Head of caudate nucleus (tissue), 42 donors: ENCODE data around the gene MUC5AC.
"Not testable (repeated sequence)": the region's sequence is repeated elsewhere in the genome, so short reads cannot be mapped to it uniquely, and the experiment has no call there.

ENCODE experiments used
- DNase-seq, 42 donors: peaks; one replicate each; pipeline versions ENCODE4 v3.0.0 to v3.0.0-alpha.2; 2020 to 2021; ENCODE audit warnings: mixed read lengths in 7 of 42
- intact Hi-C: fragments of 100-400 bp; cut with DNase I; formaldehyde crosslinking; loops from one replicate; pipeline ENCODE4 v1.15.0; 2022

The MUC5AC gene

DNA sequence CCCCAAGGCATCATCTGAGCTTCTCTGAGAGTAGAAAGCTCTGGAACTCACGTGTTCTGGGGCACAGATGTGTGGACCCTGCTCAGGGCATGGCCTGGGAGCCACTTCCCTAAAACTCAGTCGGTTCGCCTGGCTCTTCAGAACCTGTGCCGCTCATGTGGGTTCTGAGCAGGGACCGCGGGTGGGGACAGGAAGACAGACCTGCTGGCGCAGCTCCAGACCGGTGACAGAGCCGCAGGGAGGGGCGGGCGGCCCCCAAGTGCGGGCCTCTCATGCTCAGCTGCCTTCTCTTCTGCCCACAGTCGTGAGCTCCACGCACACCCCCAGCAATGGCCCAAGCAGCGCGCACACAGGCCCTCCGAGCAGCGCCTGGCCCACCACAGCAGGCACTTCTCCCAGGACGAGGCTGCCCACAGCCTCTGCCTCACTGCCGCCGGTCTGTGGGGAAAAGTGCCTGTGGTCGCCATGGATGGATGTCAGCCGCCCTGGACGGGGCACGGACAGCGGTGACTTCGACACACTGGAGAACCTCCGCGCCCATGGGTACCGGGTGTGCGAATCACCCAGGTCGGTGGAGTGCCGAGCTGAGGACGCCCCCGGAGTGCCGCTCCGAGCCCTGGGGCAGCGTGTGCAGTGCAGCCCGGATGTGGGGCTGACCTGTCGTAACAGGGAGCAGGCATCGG lies 24.2 kb downstream of the MUC5AC start:
- intact Hi-C loops: no loop called here
- no peak for DNase-seq

GRCh38 chr11:1184139-1184538 lies 26.4 kb downstream of the MUC5AC start:
- intact Hi-C loops, DNase-seq: not testable (repeated sequence)

DNA sequence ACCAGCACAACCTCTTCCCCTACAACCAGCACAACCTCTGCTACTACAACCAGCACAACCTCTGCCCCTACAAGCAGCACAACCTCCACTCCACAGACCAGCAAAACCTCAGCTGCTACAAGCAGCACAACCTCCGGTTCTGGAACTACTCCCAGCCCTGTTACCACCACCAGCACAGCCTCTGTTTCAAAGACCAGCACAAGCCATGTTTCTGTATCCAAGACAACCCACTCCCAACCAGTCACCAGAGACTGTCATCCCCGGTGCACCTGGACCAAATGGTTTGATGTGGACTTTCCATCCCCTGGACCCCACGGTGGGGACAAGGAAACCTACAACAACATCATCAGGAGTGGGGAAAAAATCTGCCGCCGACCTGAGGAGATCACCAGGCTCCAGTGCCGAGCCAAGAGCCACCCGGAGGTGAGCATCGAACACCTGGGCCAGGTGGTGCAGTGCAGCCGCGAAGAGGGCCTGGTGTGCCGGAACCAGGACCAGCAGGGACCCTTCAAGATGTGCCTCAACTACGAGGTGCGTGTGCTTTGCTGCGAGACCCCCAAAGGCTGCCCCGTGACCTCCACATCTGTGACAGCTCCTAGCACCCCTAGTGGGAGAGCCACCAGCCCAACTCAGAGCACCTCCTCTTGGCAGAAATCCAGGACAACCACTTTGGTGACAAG lies 30.8 kb downstream of the MUC5AC start:
- DNase-seq: peak in 2 of 42 donors; percentile 1 to 3
- intact Hi-C loops: not testable (repeated sequence)

DNA sequence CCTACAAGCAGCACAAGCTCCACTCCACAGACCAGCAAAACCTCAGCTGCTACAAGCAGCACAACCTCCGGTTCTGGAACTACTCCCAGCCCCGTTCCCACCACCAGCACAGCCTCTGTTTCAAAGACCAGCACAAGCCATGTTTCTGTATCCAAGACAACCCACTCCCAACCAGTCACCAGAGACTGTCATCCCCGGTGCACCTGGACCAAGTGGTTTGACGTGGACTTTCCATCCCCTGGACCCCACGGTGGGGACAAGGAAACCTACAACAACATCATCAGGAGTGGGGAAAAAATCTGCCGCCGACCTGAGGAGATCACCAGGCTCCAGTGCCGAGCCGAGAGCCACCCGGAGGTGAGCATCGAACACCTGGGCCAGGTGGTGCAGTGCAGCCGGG lies 32.1 kb downstream of the MUC5AC start:
- intact Hi-C loops: not testable (repeated sequence)
- peak in 2 of 42 donors; percentile 0 to 8 for DNase-seq

DNA sequence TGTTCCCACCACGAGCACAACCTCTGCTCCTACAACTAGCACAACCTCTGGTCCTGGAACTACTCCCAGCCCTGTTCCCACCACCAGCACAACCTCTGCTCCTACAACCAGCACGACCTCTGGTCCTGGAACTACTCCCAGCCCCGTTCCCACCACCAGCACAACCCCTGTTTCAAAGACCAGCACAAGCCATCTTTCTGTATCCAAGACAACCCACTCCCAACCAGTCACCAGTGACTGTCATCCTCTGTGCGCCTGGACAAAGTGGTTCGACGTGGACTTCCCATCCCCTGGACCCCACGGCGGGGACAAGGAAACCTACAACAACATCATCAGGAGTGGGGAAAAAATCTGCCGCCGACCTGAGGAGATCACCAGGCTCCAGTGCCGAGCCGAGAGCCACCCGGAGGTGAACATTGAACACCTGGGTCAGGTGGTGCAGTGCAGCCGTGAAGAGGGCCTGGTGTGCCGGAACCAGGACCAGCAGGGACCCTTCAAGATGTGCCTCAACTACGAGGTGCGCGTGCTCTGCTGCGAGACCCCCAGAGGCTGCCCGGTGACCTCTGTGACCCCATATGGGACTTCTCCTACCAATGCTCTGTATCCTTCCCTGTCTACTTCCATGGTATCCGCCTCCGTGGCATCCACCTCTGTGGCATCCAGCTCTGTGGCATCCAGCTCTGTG lies 34.2 kb downstream of the MUC5AC start:
- DNase-seq: peak in 7 of 42 donors; percentile 1 to 22 (median 4)
- intact Hi-C loops: not testable (repeated sequence)

GRCh38 chr11:1192741-1193325 lies 35.1 kb downstream of the MUC5AC start:
- DNase-seq: peak in 7 of 42 donors; percentile 1 to 5 (median 3)

GRCh38 chr11:1193326-1194230 lies 35.8 kb downstream of the MUC5AC start:
- peak in 8 of 42 donors; percentile 3 to 34 (median 14) for DNase-seq
- intact Hi-C loops: no loop called here

More at GRCh38 chr11:1192741-1193325, 35.1 kb downstream of the MUC5AC start:
- intact Hi-C loops: no loop called here

DNA sequence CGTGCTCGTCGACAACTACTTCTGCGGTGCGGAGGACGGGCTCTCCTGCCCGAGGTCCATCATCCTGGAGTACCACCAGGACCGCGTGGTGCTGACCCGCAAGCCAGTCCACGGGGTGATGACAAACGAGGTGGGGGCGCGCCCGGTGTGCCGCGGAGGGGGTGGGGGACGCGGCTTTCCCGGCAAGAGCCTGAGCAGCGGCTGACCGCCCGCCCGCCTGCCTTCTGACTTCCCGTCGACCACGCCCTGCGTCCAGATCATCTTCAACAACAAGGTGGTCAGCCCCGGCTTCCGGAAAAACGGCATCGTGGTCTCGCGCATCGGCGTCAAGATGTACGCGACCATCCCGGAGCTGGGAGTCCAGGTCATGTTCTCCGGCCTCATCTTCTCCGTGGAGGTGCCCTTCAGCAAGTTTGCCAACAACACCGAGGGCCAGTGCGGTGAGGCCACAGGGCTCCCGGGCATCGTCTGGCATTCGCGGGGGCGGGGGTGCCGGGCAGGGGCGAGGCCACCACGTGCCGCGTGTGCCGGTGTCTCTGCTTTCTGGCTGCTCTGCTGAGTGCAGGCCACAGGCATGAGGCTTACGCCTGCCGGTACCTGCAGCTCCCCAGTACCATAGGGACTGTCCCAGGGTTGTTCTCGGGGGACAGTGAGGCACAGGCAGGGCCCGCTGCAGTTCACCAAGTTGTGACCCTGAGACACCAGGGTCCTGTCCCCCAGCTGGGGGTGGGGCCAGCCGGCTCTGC lies 36.7 kb downstream of the MUC5AC start:
- DNase-seq: peak in 10 of 42 donors; percentile 3 to 41 (median 14)
- intact Hi-C loops: no loop called here

DNA sequence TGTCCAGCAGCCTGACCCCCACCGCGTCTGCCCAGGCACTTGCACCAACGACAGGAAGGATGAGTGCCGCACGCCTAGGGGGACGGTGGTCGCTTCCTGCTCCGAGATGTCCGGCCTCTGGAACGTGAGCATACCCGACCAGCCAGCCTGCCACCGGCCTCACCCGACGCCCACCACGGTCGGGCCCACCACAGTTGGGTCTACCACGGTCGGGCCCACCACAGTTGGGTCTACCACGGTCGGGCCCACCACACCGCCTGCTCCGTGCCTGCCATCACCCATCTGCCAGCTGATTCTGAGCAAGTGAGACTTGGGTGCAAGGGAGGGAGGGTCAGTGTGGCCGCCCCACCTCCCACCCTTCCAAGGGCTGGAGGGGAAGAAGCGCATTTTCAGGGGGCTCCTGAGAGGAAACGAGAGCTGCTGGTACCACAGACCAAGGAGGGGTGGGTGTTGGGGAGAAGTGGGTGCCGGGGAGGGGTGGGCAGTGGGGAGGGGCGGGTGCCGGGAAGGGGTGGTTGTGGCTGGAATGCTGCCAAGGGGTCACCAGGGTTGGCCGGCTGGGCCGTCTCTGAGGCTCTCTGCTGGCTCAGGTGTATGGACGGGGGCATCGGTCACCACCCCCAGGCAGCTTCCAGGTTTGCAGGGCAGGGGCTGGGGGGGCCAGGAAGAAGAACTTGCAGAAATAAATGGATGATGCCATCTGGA lies 37.4 kb downstream of the MUC5AC start:
- DNase-seq: peak in 11 of 42 donors; percentile 5 to 28 (median 11)
- intact Hi-C loops: no loop called here

DNA sequence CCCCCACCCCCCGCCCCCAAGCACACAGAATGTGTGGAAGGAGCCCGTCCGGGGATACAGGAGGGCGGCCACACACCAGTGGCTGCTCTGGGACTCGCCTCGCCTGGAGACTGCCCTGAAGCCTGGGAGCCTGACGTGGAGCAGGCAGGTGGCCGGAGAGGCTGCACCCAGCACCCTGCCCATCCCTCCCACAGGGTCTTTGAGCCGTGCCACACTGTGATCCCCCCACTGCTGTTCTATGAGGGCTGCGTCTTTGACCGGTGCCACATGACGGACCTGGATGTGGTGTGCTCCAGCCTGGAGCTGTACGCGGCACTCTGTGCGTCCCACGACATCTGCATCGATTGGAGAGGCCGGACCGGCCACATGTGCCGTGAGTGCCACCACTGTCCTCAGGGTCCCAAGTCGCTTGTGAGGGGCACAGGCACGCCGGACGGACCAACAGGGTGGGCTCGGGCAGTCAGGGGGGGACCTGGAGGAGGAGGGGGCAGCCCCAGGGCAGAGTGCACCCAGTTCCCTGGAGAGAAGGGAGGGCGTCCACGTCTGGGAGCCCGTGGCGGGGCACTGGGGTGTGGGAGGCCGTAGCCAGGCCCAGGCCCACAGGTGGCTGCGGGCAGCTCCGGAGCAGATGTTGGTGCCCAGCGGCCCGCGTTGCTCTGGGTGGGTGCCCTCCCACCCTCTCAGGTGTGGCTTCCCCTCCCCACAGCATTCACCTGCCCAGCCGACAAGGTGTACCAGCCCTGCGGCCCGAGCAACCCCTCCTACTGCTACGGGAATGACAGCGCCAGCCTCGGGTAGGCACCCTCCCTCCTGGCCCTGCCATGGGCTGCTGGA lies 38.1 kb downstream of the MUC5AC start:
- peak in 11 of 42 donors; percentile 5 to 32 (median 11) for DNase-seq
- intact Hi-C loops: no loop called here

DNA sequence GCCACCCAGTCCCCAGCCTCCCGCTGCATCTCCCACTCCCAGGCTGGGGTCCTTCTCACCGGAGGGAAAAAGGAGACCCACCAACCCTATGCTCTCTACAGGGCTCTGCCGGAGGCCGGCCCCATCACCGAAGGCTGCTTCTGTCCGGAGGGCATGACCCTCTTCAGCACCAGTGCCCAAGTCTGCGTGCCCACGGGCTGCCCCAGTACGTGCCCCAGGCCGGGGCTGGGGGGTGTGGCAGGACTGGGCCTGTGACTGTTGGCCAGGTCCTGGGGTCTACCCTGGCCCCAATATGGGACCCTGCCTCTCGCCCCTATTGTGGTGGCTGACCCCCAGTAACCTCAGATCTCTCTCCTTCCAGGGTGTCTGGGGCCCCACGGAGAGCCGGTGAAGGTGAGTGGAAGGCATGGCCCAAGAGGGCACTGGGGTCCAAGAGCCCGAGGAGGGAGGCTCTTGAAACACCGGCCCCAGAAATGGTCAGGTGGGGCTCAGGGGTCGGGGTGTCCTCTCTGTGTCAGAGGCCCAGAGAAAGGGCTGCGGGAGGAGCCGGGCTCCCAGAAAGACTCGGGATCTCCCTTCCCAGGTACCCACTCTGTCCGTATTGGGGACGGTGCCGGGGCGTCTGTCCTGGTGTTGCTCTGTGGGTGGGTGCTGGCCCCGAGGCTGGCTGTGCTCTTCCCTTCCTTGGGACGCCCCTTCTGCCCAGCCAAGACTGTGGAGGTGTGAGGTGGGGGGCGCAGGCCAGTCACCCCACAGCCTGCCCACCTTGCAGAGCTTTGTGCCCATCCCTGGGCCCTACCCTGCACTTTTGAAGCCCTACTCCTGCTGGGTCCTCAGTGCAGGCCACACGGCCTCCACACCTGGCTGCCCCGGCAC lies 39.0 kb downstream of the MUC5AC start:
- intact Hi-C loops: no loop called here
- DNase-seq: peak in 9 of 42 donors; percentile 3 to 36 (median 12)

GRCh38 chr11:1197431-1197885 lies 39.7 kb downstream of the MUC5AC start:
- DNase-seq: peak in 9 of 42 donors; percentile 4 to 32 (median 6)

GRCh38 chr11:1197886-1198560 lies 40.3 kb downstream of the MUC5AC start:
- peak in 9 of 42 donors; percentile 4 to 39 (median 8) for DNase-seq
- intact Hi-C loops: no loop called here

More at GRCh38 chr11:1197431-1197885, 39.7 kb downstream of the MUC5AC start:
- intact Hi-C loops: no loop called here

DNA sequence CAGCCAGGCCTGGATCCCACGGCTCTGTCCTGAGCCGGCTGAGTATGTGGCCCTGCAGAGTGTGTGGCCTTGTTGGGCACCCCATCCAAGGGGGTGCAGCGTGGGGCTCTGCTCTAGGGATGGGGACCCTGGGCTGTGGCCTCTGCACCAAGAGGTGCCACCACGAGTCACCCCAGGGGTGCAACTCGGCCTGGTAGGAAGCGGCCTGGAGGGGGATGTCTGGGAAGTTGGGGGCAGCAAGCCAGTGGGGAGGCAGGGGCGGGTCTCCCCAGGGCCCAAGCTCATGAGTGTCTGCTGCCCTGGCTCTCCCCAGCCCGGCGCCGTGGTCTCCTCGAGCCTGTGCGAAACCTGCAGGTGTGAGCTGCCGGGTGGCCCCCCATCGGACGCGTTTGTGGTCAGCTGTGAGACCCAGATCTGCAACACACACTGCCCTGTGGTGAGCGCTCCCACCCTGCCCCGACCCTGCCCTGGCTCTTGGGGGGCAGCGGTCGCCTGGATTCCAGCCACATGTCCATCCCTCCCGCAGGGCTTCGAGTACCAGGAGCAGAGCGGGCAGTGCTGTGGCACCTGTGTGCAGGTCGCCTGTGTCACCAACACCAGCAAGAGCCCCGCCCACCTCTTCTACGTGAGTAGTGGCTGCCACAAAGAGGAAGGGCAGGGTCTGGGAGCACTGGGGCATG lies 40.9 kb downstream of the MUC5AC start:
- DNase-seq: peak in 7 of 42 donors; percentile 2 to 34 (median 5)
- intact Hi-C loops: no loop called here
